HG03108 (cell line): ENCODE data around the gene HPD.

Experiments
- ATAC-seq: cut with Tn5 transposase; IDR thresholded peaks from one replicate; pipeline ENCODE4 v1.9.1; 2021; ENCODE audit warnings: moderate library complexity; ENCODE audit not compliant: unreplicated experiment

Gene HPD

GRCh38 chr12:121812320-121812871 lies 46.3 kb downstream of the HPD start:
- ATAC-seq, result no peak

DNA sequence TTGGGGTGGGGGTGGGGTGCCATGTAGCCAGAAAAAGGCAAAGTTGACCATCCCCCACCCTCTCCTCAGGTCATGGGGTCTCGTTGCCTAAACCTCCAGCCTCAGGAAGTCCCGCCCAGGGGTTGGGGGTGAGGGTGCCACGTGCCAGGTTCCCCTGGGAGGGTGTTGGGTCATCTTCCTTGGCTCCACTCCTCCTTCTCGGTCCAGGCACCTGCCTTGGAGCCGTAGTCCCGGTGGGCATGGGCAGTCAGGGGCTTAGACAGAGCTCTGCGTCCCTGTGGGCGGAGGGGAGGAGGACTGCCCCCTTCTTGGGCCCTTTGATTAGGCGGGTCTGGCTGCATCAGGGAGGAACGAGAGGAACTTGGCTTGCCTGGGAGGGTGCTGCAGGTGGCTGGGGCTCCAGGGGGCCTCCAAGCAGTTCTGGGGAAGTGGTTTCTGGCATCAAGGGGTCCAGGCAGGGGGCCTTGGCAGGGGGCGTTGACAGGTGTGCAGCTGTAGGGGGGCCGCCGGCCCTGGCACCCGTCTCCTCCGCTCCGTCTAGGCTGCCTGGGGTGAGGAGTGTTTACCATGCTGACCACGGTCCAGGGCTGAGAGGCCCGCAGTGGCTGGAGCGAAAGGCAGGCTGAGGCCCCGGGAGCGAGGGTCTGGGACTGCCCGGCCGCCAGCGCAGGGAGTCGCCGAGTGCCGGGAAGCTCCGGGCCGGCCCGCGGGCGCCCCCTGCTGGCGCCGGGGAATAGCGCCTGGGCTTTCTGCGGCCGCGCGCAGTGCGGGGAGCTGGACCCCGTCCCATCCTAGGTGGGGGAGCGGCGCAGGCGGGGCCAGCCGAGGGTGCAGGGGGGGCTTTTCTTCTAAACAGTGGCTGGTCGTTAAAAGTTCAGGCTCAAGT lies 47.0 kb downstream of the HPD start:
- peak; percentile 51 for ATAC-seq

- no peak for ATAC-seq
These were observed 47.7 kb downstream of the HPD start for GRCh38 chr12:121810833-121811433.

DNA sequence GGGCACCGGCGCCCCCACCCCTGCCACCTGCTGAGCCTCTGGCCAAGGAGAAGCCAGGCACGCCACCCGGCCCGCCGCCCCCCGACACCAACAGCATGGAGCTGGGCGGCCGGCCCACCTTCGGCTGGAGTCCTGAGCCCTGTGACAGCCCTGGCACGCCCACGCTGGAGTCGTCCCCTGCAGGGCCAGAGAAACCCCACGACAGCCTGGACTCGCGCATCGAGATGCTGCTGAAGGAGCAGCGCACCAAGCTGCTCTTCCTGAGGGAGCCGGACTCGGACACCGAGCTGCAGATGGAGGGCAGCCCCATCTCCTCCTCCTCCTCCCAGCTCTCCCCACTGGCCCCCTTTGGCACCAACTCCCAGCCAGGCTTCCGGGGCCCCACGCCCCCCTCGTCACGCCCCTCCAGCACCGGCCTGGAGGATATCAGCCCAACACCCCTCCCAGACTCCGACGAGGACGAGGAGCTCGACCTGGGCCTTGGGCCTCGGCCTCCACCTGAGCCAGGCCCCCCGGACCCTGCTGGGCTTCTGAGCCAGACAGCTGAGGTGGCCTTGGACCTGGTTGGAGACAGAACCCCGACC lies 48.3 kb downstream of the HPD start:
- ATAC-seq, result no peak

GRCh38 chr12:121809712-121810116 lies 48.9 kb downstream of the HPD start:
- no peak for ATAC-seq

DNA sequence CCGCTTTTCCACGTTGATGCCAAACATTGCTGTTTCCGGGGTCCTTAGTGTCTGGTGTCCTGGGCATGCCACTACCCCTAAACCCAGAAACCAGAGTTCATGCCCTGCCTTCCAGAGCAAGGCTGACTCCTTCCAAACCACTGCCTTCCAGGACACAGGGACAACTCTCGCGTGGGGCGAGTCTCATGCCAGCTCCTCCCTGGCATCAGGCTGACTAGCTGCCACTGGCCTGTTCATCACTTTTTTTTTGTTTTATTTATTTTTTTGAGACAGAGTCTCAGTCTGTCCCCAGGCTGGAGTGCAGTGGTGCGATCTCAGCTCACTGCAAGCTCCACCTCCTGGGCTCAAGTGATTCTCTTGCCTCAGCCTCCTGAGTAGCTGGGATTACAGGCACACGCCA lies 50.0 kb downstream of the HPD start:
- no peak for ATAC-seq

DNA sequence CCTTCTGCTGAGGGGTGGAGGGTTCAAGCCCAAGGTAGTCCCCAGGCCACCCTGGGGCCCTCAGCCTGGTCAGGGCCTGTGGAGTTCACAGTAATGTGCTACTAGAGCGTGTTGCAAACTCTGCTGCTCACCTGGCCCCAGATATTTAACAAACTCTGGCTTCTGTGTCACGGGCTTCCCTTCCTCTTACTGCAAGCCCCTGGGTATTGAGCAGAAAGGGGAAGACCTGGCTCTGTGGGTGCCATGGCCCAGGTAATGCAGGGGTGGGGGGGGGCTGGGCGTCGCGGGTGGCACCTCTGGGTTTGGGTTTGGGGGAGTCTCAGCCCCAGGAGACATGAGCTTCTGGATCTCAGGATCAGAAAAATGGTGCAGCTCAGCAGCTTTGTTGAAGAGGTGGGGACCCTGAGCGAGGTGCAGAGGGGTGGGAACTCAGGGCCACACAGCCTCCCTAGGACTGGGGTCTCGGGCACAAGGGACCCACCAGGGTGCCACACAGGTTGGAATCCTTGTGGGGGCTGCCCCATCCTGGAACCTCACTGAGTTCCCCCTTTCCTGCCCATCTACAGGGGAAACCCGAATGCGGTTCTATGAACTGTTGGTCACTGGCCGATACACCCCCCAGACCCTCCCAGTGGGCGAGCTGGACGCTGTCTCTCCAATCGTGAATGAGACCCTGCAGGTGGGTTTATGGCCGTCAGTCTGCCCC lies 50.9 kb downstream of the HPD start:
- no peak for ATAC-seq

GRCh38 chr12:121806546-121807423 lies 51.9 kb downstream of the HPD start:
- no peak for ATAC-seq

DNA sequence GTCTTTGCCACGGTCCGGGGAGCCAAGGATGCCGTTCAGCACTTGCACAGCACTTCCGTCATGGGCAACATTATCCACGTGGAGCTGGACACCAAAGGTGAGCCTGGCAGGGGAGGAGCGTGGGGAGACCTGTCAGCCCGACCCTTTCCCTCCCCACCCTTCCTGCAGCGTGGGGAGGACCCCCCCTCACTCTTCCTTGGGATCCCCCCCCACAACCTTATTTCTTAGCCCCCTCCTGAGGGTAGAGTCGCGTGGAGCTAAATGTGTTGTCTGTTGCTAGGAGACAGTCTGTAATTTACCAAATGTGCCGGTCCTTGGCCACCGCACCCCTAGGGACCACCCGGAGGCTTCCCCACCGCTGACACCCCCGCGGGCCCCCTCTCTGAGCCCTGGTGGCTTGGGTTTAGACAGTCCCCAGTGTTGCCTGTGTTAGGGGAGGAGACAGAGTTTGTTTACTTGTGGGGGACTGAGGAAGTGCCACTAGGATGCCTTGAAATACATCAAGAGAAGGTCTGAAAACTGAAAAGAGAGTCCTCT lies 52.6 kb downstream of the HPD start:
- no peak for ATAC-seq

DNA sequence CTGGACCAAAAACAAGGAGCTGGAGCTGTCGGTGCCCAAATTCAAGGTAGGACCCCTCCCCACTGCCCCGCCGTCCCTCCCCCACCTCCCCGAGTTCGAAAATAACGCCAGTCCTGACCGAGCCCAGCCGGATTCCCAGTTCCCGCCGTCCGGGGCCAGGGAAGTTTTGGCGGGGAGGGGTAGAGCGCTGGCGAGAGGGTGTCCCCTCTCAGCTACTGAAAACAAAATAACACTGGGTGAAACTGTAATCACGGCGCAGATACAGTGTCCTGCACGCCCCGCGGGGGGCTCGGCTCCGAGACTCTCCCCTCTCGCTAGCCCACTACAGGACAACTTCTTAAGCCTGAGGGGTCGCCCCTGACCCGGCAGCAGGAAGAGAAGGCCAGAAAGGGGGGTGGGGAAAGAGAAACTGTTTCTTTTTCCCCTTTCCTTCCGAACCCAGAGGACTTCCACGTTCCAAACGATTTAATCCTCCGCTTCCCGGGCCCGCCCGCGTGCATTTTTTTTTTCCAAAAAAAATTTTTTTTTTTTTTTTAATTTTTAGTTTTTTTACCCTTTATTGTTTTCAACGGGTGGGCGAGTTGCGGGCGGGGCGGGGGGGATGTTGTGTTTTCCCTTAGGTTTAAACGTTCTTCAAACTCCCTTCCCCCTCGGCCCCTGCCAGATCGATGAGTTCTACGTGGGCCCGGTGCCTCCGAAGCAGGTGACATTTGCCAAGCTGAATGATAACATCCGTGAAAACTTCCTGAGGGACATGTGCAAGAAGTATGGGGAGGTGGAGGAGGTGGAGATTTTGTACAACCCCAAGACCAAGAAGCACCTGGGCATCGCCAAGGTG lies 53.3 kb downstream of the HPD start:
- no peak for ATAC-seq

GRCh38 chr12:121804417-121805111 lies 54.1 kb downstream of the HPD start:
- no peak for ATAC-seq

GRCh38 chr12:121803861-121804416 lies 54.7 kb downstream of the HPD start, which contains the start of gene SETD1B:
Gene SETD1B (plus strand): TSS chr12:121804009. CDS start chr12:121804738, 729 bp downstream.
- no peak for ATAC-seq

- ATAC-seq, result peak; percentile 34
These were observed 55.6 kb downstream of the HPD start for GRCh38 chr12:121802843-121803698.

DNA sequence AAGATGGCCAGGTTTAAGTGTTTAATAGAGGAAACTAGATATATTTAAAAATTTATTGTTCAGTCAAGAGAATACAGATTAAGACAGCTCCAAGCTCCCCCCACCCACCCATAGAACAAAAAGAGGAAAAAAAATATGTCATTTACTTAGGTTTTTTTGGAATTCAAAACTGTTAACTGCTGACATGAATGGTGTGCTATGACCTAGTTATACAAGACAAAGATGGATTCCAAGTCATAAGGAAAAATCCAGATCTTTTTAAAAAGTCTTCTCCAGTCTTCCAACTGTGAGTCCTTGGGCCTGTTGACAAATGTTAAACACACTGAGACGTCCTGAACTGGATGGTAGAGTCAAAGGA lies 56.2 kb downstream of the HPD start:
- no peak for ATAC-seq

GRCh38 chr12:121801595-121802484 lies 56.8 kb downstream of the HPD start:
- ATAC-seq, result no peak
